GM15510 (cell line): ENCODE results near the gene SEZ6.

ENCODE experiments used
- POLR2A ChIP-seq: IDR thresholded peaks from 3 replicates; pipeline ENCODE4 v1.6.1; 2011; ENCODE audit warnings: borderline replicate concordance; ENCODE audit not compliant: insufficient read length; ENCODE audit errors: extremely low read depth

The SEZ6 gene

DNA sequence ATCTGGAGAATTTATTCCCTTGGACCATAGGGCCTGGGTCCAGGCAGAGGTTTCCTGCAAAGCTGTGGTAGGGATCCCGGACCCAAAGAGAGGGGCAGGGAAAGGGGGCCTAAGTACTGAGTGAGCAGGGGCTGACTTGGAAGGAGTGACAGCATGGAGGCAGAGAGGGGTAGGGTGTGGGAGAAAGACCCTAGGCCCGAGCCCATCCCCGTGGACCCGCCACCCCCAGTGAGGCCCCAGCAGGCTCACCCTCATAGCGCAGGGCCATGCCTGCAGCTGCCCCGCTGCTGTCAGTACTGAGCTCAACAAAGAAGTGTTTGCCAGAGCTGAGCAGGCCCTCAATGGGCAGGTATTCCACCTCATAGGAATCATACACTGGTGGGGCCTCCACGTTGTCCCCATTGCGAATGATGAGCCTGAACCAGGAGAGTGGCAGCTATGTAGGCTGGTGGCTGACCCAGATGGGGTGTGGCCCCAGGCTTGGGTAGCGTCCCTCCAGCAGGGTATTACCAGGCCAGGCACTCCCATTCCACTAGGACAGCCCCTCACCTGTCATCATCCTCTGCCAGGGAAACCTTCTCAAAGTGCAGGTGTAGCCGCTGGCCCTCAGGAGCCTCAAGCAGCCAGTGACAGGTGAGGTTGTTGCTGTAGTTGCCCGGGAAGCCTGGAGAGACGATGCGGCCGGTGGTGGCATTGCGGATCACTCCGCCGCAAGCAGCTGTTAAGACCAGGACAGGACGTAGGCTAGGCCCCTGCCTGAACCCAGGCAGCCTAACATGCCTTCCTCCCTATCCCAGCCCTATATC lies 45.4 kb downstream of the SEZ6 start:
- TF ChIP-seq POLR2A = no peak

DNA sequence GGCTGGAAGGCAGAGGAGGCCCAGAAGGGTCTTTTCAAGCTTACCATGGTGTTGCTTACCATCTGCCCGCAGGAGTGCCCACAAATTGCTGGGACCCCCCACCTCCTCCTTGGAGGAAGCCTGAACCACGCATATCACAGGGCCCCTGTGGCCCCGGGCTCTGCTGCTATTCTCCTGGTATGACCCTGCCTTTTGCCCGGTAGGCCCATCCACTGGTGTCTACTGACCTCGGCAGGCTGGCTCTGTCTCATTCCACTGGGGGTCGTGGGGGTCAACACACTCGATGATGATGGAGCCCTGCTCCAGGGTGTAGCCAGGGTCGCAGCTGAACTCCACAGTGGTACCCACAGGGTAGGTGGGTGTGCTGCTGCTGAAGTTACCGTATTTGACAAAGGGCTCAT lies 46.4 kb downstream of the SEZ6 start:
- no peak for TF ChIP-seq POLR2A

DNA sequence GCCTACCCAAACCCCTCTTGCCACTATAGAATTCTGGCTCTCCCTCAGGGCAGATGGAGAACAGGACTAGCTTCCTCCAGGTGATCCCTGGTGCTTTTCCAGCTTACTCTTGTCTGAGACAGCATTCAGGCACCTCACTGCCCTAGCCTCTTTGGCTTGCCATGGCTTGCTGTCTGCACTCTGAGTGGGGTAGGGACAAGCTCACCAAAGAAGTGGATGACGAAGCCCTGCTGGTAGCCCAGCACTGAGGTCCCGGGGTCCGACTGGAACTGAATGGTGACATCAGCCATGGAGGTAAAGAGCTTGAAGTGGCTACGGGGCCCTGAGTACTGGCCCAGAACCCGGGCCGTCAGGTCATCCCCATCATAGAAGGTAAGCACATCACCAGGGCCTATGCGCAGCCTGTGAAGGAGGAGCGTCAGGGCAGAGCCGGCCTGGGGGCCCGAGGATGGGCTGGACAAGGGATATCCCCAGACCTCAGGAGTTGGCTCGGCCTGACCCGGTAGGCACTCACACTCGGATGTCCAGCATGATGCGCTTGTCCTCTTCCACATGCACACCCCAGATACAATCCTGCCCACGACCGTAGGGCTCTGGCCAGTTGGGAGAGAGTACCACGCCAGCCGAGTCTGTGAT lies 46.9 kb downstream of the SEZ6 start:
- TF ChIP-seq POLR2A = no peak

DNA sequence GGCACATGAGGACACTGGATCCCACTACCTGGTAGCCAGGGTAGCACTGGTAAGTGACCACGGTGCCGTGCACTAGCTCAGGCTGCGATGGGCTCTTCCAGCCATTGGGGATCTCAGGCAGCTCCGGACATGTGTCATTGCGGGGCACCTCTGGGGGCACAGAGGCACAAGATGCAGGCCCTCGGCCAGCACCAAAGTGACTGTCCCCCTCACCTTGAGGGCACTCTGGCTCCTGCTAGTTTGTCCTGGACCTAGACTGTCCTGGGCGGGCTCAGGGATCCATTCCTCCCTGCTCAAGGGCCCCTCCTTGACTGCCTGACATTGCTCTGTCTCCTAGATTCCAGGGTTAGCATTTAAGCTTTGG lies 47.9 kb downstream of the SEZ6 start:
- TF ChIP-seq POLR2A = no peak

- TF ChIP-seq POLR2A = no peak
Observed at GRCh38 chr17:28957277-28957991, 48.4 kb downstream of the SEZ6 start.

DNA sequence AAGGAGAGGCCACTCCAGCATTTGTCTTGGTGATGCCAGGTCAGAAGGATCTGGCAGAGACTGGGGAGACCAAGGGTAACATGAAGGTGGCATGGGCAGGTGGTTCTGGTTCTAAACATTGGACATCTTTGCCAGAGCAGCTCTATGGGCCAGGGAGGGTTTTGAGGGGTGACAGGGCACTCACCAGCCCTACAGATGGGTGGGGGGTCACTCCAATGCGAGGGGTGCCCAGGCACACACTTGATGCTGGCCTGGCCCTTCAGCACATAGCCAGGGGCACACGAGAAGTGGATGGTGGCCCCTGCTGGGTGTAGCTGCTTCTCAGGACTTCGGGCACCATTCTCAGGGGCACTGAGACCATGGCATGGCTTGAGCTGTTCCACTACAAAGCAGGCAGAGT lies 49.0 kb downstream of the SEZ6 start:
- TF ChIP-seq POLR2A = no peak

GRCh38 chr17:28956112-28956511 lies 49.7 kb downstream of the SEZ6 start:
- TF ChIP-seq POLR2A = no peak

- TF ChIP-seq POLR2A = no peak
Observed at GRCh38 chr17:28955408-28955807, 50.4 kb downstream of the SEZ6 start.

GRCh38 chr17:28954886-28955285 lies 50.9 kb downstream of the SEZ6 start:
- no peak for TF ChIP-seq POLR2A

DNA sequence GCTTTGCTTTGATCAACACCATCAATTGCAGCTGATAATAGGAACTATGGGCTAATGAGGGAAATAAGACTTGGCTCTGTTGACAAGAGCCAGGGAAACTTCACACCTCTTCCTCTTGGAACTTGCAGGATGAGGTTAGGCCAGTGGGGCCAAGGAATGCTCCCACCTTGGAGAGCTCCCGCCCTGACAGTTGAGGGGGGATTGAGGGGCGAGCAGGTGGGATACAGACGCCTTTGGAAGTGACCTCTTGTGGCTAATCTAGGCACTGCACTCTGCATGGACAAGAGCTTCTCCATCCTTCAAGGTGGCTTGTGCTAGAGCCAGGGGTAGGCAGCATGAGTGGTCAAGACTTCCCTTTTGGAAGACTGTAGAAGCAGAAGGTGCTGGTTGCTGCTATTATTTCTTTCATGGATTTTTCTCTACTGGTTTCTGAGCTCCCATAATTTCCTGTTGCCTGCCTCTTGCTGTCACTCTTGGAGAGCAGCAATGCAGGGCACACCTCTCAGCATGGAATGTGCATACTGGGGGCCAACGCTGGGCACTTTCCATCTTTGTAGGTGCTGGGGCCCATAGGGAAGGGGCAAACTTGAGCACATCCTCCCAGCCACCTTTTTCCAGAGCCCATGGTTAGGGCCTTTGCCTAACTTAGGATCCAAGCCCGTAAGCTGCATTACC lies 52.3 kb downstream of the SEZ6 start:
- no peak for TF ChIP-seq POLR2A

DNA sequence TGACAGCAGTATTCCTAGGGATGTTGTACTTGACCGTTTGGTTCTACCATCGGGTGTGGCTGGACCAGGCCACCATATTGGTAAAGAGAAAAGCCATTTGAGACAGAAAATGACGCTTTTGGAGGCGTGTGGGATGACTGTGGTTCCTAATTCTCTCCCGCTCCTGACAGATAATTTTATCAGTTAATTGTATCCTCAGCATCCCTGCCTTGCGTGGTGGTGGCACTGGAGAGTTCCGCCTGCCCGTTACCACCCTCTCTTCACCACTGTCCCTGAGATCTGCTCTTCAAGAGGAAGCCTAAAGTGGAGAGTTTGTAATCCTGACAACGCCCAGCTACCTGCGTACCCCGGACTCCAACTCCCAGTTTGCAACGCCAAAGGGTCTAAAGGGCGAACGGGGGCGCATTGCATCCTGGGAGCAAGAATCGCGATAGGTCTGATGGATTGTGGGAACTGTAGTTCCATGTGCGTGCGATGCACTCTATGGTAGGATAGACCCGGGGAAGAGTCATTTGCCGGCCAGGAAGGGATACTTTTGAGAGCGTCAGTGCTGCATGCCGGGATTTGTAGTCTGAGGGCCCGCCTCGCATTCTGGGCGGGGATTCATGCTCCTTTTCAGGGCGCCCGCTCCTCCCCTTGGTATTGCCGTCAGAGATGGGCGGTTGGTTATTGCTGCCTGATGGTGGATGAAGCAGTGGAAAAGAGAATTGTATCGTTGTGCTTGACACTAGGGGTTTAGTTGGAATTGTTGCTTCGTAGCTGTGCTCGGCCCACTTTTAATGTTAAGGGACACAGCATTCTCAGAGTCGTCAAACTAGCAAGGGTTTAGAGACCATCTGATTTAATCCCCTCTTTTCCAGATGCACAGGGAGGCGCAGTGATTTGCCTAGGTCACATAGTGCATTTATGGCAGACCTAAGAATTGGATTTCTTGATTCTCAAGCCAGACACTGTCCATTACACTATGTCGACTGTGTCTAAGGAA lies 53.5 kb downstream of the SEZ6 start:
- TF ChIP-seq POLR2A = peak; percentile 28

- peak; percentile 70 for TF ChIP-seq POLR2A
Observed at GRCh38 chr17:28951428-28951990, 54.3 kb downstream of the SEZ6 start, which contains the start of gene PHF12. TSS of gene PHF12 (minus strand) at chr17:28951518. CDS start at chr17:28950960, 558 bp downstream.

DNA sequence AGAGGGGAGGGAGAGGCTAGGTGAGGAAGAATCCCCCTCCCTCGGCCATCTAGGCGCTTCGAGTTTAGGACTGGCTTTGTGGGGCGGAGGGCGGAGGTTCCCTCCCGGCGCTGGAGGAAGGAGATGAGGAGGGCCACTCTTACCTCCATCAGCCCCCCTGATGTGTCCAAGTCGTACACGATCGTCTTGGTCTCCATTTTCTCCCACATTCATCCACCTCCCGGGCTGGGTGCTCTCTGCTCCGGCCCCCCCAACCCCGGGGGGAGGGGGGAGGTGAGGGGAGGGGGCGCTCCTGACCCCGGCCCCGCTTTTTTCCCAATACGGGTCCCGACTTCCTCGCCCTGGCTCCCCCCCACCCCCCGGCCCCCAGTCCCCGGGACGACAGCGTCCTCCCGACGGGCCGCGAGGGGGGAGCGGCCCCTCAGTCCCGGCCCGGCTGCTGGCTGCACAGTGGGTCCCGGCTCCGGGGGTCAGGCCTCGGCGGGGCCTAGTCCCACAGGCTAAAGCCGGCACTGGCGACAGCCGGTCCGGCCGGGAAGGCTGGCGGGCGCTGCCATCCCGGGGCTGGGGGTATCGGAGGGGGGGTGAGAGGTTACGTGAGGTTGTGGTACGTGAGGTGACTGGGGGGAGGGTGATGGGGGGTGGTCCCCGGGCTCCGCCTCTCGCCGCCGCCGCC lies 54.9 kb downstream of the SEZ6 start:
- no peak for TF ChIP-seq POLR2A
